Thyroid gland (tissue), 4 donors: ENCODE results near the gene LDLRAD4. TPM values are rescaled to one million over a fixed set of nuclear protein-coding genes. Genes with fewer than 3 reads are reported as not detected.
"Not testable (repeated sequence)": the region's sequence is repeated elsewhere in the genome, so short reads cannot be mapped to it uniquely, and the experiment has no call there.

Experiments
- DNase-seq, 2 donors: peaks; one replicate each; pipeline ENCODE4 v3.0.0-alpha.2; 2019
- H3K27ac ChIP-seq, 3 donors: fragments of 200-600 bp; sonication (generic); 1 replicate in 2 of 3; 2 replicates in 1 of 3; pipeline ENCODE4 v1.5.1; 2016 to 2019; ENCODE audit warnings: mild to moderate bottlenecking in 1 of 3, moderate library complexity in 1 of 3
- H3K27me3 ChIP-seq: fragments of 200-600 bp; sonication (generic); one replicate; pipeline ENCODE4 v1.5.1; 2019
- H3K36me3 ChIP-seq, 2 donors: fragments of 200-600 bp; sonication (generic); one replicate each; pipeline ENCODE4 v1.5.1; 2016 to 2019
- H3K4me1 ChIP-seq, 2 donors: fragments of 200-600 bp; sonication (generic); one replicate each; pipeline ENCODE4 v1.5.1; 2017 to 2019
- H3K4me3 ChIP-seq, 3 donors: fragments of 200-600 bp; sonication (generic); replicated peaks in 1 of 3; 1 replicate in 2 of 3; 2 replicates in 1 of 3; pipeline ENCODE4 v1.5.1; 2016; ENCODE audit warnings: mild to moderate bottlenecking in 1 of 3
- H3K9me3 ChIP-seq: fragments of 200-600 bp; sonication (generic); one replicate; pipeline ENCODE4 v1.5.1; 2017
- CTCF ChIP-seq, 6 experiments: fragments of 200-600 bp in 3 of 6; fragments of 450-650 bp in 3 of 6; sonication (generic) in 3 of 6; IDR thresholded peaks; one replicate each; pipeline ENCODE4 v1.5.1; 2016 to 2019; ENCODE audit warnings: antibody characterized with exemption in 6 of 6, mild to moderate bottlenecking in 2 of 6, inconsistent platforms in 1 of 6, moderate library complexity in 1 of 6
- POLR2A ChIP-seq, 2 donors: fragments of 450-650 bp; IDR thresholded peaks; one replicate each; pipeline ENCODE4 v1.6.1; 2017; ENCODE audit warnings: antibody characterized with exemption in 2 of 2, mild to moderate bottlenecking in 2 of 2, moderate library complexity in 1 of 2
- WGBS, 2 donors: methylation state at CpG; one replicate each; pipeline ENCODE4 v1.1.5; 2017; 5-methylcytosine and 5-hydroxymethylcytosine counted together
- intact Hi-C: fragments of 100-400 bp; cut with DNase I; formaldehyde crosslinking; loops from one replicate; pipeline ENCODE4 v1.15.1; 2023
- total RNA-seq, 4 donors: library from RNA; depleted of rRNA; stranded (reverse); fragments of >200 nt; gene quantifications; one replicate each; pipeline ENCODE4 v1.2.3, GENCODE V29; 2016

LDLRAD4 gene
- total RNA-seq, 4 donors from 2014 or later = 23.7 to 35.7 (median 29.7) TPM

- DNase-seq = no peak
- 94 to 96% methylated on average over 6 of the region's 6 CpGs for WGBS, 2 donors
- H3K9me3 ChIP-seq = no peaks in the 10 kb centered on the region
- H3K36me3 ChIP-seq = no peaks in the 10 kb centered on the region
- no peak for TF ChIP-seq POLR2A (IDR thresholded peaks at IDR 0.05)
- no peak for TF ChIP-seq CTCF (IDR thresholded peaks at IDR 0.05)
- intact Hi-C loops = no loop called here
- no peak overlapping the region for H3K27ac ChIP-seq
- no peaks in the 10 kb centered on the region for H3K27me3 ChIP-seq
- H3K4me1 ChIP-seq = no peaks in the 10 kb centered on the region
- no peak overlapping the region for H3K4me3 ChIP-seq
Observed at GRCh38 chr18:13337369-13337768, 118.8 kb downstream of the LDLRAD4 start.

- H3K36me3 ChIP-seq = no peaks in the 10 kb centered on the region
- TF ChIP-seq POLR2A (IDR thresholded peaks at IDR 0.05) (no peak), CTCF (IDR thresholded peaks at IDR 0.05) (no peak)
- no peak for DNase-seq
- intact Hi-C loops = no loop called here
- H3K4me3 ChIP-seq = no peak overlapping the region
- no peaks in the 10 kb centered on the region for H3K4me1 ChIP-seq
- no peaks in the 10 kb centered on the region for H3K27me3 ChIP-seq
- H3K9me3 ChIP-seq = no peaks in the 10 kb centered on the region
- WGBS, 2 donors = 89 to 91% methylated on average over 2 of the region's 2 CpGs
- no peak overlapping the region for H3K27ac ChIP-seq
Observed at GRCh38 chr18:13338318-13338717, 119.8 kb downstream of the LDLRAD4 start.

- H3K4me1 ChIP-seq = no peaks in the 10 kb centered on the region
- intact Hi-C loops = no loop called here
- H3K36me3 ChIP-seq = no peaks in the 10 kb centered on the region
- H3K27me3 ChIP-seq = no peaks in the 10 kb centered on the region
- no peak overlapping the region for H3K4me3 ChIP-seq
- 94 to 95% methylated on average over 1 of the region's 1 CpG for WGBS, 2 donors
- DNase-seq = no peak
- H3K27ac ChIP-seq = no peak overlapping the region
- no peak for TF ChIP-seq POLR2A (IDR thresholded peaks at IDR 0.05)
- TF ChIP-seq CTCF (IDR thresholded peaks at IDR 0.05) = no peak
- no peaks in the 10 kb centered on the region for H3K9me3 ChIP-seq
Observed at GRCh38 chr18:13339653-13340052, 121.1 kb downstream of the LDLRAD4 start.

- not testable (repeated sequence) for H3K9me3 ChIP-seq, H3K36me3 ChIP-seq
Observed at GRCh38 chr18:13346449-13346848, 127.9 kb downstream of the LDLRAD4 start.

GRCh38 chr18:13353084-13353823 is 134.7 kb downstream of the LDLRAD4 start:
- DNase-seq = no peak
- intact Hi-C loops = no loop called here
- no peak for TF ChIP-seq CTCF (IDR thresholded peaks at IDR 0.05)
- no peak for TF ChIP-seq POLR2A (IDR thresholded peaks at IDR 0.05)
- no peak overlapping the region for H3K4me3 ChIP-seq
- no peak overlapping the region for H3K27ac ChIP-seq
- WGBS, 2 donors = 63 to 64% methylated on average over 1 of the region's 1 CpG
- no peaks in the 10 kb centered on the region for H3K36me3 ChIP-seq
- H3K9me3 ChIP-seq = no peaks in the 10 kb centered on the region
- peaks cover 0 to 12% of the 10 kb centered on the region in 2 donors for H3K4me1 ChIP-seq
- no peaks in the 10 kb centered on the region for H3K27me3 ChIP-seq

More at GRCh38 chr18:13346449-13346848, 127.9 kb downstream of the LDLRAD4 start:
- intact Hi-C loops, DNase-seq, H3K27me3 ChIP-seq, H3K4me1 ChIP-seq, H3K4me3 ChIP-seq, H3K27ac ChIP-seq: not testable (repeated sequence)
